DOHH2 (cell line): Measurements from ENCODE around the gene VPS52.

Experiments used
- EZH2phosphoT487 ChIP-seq: fragments of 200-600 bp; sonication (generic); IDR thresholded peaks from 2 replicates; pipeline ENCODE4 v1.6.1; 2017; ENCODE audit warnings: borderline replicate concordance, mild to moderate bottlenecking, antibody characterized with exemption, low read length, moderate library complexity, mixed read lengths
- TF ChIP-seq, protein P1 (sequence below): fragments of 200-600 bp; sonication (generic); IDR thresholded peaks from one replicate; pipeline ENCODE4 v1.5.1; 2014; ENCODE audit warnings: antibody characterized with exemption, mild to moderate bottlenecking, low read depth, low read length; ENCODE audit not compliant: poor library complexity, severe bottlenecking

DNA sequence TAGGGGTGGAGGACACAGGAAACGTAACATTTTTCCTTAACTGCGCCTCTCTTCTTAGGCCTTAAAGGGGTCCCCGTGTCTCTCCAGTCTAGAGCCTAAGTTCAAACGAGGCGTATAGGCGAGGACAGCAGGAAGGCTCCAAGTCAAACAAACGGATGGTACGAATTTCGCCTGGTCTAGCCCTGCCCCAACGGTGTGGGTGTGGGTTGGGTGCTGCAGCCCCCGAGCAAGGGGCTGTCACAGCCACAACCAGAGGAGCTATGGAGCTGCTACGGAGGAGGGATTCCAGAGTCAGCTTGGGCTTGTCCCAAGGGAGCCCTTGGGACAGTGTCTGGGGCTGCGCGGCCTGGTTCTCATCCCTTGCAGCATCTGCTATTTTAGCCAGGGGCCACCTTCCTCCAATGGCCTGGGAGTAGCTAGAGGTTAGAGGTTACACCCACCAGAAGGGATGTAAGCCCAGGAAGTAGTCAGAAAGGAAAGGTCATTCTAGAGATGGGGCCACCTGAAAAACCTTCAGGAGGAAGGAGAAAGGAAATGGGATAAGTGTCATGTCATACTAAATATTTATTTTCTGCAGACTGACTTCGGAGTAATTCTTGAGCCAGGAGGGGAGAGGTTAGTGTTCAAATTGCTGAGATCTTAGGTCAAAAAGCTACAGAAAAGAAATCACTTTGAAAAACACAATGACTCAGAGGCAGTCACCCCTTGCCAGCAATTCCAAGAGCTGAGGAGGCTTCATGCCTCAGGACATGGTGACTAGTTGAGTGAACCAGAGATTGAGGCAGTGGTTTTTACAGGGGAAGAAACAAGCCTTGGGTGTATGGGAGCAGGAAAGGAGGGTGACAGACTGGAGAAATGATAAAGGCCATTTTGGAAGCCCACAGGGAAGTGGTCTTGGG is 21.7 kb downstream of the VPS52 start:
- TF ChIP-seq, protein P1, sequence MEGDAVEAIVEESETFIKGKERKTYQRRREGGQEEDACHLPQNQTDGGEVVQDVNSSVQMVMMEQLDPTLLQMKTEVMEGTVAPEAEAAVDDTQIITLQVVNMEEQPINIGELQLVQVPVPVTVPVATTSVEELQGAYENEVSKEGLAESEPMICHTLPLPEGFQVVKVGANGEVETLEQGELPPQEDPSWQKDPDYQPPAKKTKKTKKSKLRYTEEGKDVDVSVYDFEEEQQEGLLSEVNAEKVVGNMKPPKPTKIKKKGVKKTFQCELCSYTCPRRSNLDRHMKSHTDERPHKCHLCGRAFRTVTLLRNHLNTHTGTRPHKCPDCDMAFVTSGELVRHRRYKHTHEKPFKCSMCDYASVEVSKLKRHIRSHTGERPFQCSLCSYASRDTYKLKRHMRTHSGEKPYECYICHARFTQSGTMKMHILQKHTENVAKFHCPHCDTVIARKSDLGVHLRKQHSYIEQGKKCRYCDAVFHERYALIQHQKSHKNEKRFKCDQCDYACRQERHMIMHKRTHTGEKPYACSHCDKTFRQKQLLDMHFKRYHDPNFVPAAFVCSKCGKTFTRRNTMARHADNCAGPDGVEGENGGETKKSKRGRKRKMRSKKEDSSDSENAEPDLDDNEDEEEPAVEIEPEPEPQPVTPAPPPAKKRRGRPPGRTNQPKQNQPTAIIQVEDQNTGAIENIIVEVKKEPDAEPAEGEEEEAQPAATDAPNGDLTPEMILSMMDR = no peak
- no peak for TF ChIP-seq EZH2phosphoT487
